ENCODE results near the gene GHRL. TPM values are rescaled to one million over a fixed set of nuclear protein-coding genes. Genes with fewer than 3 reads are reported as not detected.
A peak's percentile ranks its signal among the peaks of the same experiment; 100 is the strongest.

Gene GHRL
- total RNA-seq, 2 experiments from 2014 or later: 1.1 to 3.2 TPM

DNA sequence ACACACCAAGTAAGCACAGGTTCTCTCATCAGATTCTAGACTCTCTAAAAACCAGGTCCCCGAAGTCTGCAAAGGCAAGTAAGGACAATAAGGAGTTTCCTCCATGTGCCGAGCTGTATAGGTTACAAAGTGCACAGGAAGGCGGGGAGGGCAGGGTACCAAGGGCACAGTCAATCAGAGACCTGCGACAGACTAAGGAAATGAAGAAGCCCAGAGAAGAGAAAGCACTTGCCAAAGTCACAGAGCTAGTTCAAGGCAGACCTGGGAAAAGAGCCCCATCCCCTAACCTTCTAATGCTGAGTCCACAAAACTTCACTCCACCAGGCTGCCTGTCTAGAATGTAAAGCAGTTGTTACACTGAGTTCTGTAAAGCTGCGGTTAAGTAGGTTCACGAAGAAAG is 26.5 kb upstream of the GHRL start:
- no peak overlapping the region for H3K4me3 ChIP-seq (ENCODE audit: low read length)
- H3K4me1 ChIP-seq (ENCODE audit: insufficient read depth, low read length): peaks cover 38% of the 10 kb centered on the region
- ATAC-seq (ENCODE audit: poor library complexity) (no peak), DNase-seq (no peak)
- H3K36me3 ChIP-seq (ENCODE audit: insufficient read depth, low read length): peaks cover 47% of the 10 kb centered on the region
- H3K27me3 ChIP-seq (ENCODE audit: control insufficient read depth in 1 of 2, insufficient read depth in 2 of 2, low read length in 2 of 2): peaks cover 0 to 2% of the 10 kb centered on the region in 2 experiments
- TF ChIP-seq, protein P1, sequence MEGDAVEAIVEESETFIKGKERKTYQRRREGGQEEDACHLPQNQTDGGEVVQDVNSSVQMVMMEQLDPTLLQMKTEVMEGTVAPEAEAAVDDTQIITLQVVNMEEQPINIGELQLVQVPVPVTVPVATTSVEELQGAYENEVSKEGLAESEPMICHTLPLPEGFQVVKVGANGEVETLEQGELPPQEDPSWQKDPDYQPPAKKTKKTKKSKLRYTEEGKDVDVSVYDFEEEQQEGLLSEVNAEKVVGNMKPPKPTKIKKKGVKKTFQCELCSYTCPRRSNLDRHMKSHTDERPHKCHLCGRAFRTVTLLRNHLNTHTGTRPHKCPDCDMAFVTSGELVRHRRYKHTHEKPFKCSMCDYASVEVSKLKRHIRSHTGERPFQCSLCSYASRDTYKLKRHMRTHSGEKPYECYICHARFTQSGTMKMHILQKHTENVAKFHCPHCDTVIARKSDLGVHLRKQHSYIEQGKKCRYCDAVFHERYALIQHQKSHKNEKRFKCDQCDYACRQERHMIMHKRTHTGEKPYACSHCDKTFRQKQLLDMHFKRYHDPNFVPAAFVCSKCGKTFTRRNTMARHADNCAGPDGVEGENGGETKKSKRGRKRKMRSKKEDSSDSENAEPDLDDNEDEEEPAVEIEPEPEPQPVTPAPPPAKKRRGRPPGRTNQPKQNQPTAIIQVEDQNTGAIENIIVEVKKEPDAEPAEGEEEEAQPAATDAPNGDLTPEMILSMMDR (IDR thresholded peaks at IDR 0.05): no peak
- POLR2A ChIA-PET: interaction anchor here (3.2 kb wide), 1 partner anchor 387 kb away, joined by 23 read pairs; the partner anchor contains the start of gene CRELD1
- no peaks in the 10 kb centered on the region for H3K27me3 Mint-ChIP-seq
- intact Hi-C loops (cut with DNase I, micrococcal nuclease): no loop called here
- H3K9me3 ChIP-seq (ENCODE audit: control insufficient read depth in 1 of 2, insufficient read depth in 1 of 2, low read length in 2 of 2): no peaks in the 10 kb centered on the region
- peak overlapping the region in 1 of 2 donors; percentile 38 for H3K27ac ChIP-seq (ENCODE audit: low read depth in 1 of 2, low read length in 2 of 2)
- H3K9me3 Mint-ChIP-seq: no peaks in the 10 kb centered on the region
- peaks cover 39% of the 10 kb centered on the region for H3K4me1 Mint-ChIP-seq (ENCODE audit: low read depth)
- H3K4me3 Mint-ChIP-seq: peak overlapping the region; percentile 87
- peak overlapping the region; percentile 83 for H3K27ac Mint-ChIP-seq
- CTCF ChIA-PET: no interaction called here
- H3K36me3 Mint-ChIP-seq (ENCODE audit: low read depth): peaks cover 37% of the 10 kb centered on the region

DNA sequence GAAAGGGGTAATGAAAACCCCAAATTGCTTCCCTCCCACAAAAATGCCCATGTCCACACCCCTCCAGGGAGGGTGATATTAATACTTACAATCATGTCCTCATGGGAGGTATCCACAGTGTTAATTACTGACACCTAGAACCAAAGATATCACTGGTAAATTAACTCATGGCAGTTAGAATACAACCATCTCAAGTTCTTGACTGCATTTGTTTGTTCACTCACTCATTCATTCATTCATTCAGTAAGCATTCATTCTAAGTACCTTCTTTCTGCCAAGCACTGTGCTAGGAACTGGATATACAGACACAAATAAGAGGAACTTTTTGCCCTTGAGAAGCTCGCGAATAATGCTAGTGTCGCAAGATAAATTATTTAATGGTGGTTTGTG is 25.2 kb upstream of the GHRL start:
- Histone ChIP-seq H3K36me3 (ENCODE audit: insufficient read depth, low read length) (peaks cover 60% of the 10 kb centered on the region), H3K27ac (ENCODE audit: low read depth in 1 of 2, low read length in 2 of 2) (no peak overlapping the region), H3K4me1 (ENCODE audit: insufficient read depth, low read length) (peaks cover 38% of the 10 kb centered on the region), H3K4me3 (ENCODE audit: low read length) (no peak overlapping the region), H3K9me3 (ENCODE audit: control insufficient read depth in 1 of 2, insufficient read depth in 1 of 2, low read length in 2 of 2) (no peaks in the 10 kb centered on the region), H3K27me3 (ENCODE audit: control insufficient read depth in 1 of 2, insufficient read depth in 2 of 2, low read length in 2 of 2) (no peaks in the 10 kb centered on the region)
- Mint-ChIP-seq H3K27ac (peak overlapping the region; percentile 12), H3K9me3 (no peaks in the 10 kb centered on the region), H3K4me1 (ENCODE audit: low read depth) (peaks cover 39% of the 10 kb centered on the region), H3K4me3 (peak overlapping the region; percentile 87), H3K27me3 (no peaks in the 10 kb centered on the region), H3K36me3 (ENCODE audit: low read depth) (peaks cover 50% of the 10 kb centered on the region)
- intact Hi-C loops (cut with DNase I, micrococcal nuclease): no loop called here
- ChIA-PET POLR2A (interaction anchor here (1.0 kb wide), 1 partner anchor 385 kb away, joined by 3 read pairs; no protein-coding TSS in a partner anchor), CTCF (no interaction called here)
- DNase-seq (no peak), ATAC-seq (ENCODE audit: poor library complexity) (no peak)
- TF ChIP-seq, protein P1 (IDR thresholded peaks at IDR 0.05): no peak

DNA sequence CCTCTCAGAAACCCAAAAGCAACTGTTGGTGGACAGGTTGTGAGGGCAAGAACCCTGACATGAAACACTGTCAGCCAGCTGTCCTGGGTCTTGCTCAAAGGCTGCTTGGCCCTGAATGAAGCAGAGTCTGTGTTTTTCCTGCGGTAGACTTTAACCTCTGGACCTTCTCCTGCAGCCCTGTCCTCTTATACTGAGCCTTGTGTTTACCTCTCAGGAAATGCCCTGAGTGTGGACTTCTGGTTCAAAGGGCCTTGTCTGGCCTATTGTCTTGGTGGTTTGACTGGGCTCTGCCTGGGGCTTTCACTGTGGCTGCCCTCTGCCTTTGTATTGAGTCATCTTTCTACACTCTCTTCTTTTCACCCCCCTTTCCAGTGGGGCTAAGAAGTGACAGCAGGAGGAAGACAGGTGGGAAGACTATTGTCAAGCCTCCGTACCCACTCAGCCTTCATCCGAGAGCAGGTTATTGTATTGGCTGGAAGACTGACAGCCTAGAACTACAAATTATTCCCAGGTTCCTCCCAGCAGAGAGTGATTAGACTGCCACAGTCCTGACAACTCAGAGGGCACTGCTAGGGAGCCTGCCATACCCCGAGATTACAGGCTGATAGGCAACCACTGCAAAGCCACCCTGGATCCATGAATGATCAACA is 24.7 kb upstream of the GHRL start:
- H3K27ac Mint-ChIP-seq: no peak overlapping the region
- DNase-seq (no peak), ATAC-seq (ENCODE audit: poor library complexity) (no peak)
- peaks cover 55% of the 10 kb centered on the region for H3K36me3 Mint-ChIP-seq (ENCODE audit: low read depth)
- H3K27ac ChIP-seq (ENCODE audit: low read depth in 1 of 2, low read length in 2 of 2): no peak overlapping the region
- H3K4me3 Mint-ChIP-seq: peak overlapping the region; percentile 87
- peaks cover 65% of the 10 kb centered on the region for H3K36me3 ChIP-seq (ENCODE audit: insufficient read depth, low read length)
- intact Hi-C loops (cut with DNase I, micrococcal nuclease): no loop called here
- peaks cover 39% of the 10 kb centered on the region for H3K4me1 Mint-ChIP-seq (ENCODE audit: low read depth)
- H3K4me1 ChIP-seq (ENCODE audit: insufficient read depth, low read length): peaks cover 38% of the 10 kb centered on the region
- ChIA-PET POLR2A (interaction anchor here (1.0 kb wide), 1 partner anchor 384 kb away, joined by 3 read pairs; no protein-coding TSS in a partner anchor), CTCF (no interaction called here)
- no peaks in the 10 kb centered on the region for H3K9me3 Mint-ChIP-seq
- H3K27me3 ChIP-seq (ENCODE audit: control insufficient read depth in 1 of 2, insufficient read depth in 2 of 2, low read length in 2 of 2): no peaks in the 10 kb centered on the region
- TF ChIP-seq, protein P1 (IDR thresholded peaks at IDR 0.05): no peak
- no peaks in the 10 kb centered on the region for H3K27me3 Mint-ChIP-seq
- H3K4me3 ChIP-seq (ENCODE audit: low read length): no peak overlapping the region
- no peaks in the 10 kb centered on the region for H3K9me3 ChIP-seq (ENCODE audit: control insufficient read depth in 1 of 2, insufficient read depth in 1 of 2, low read length in 2 of 2)
